DMS153 (cell line): Measurements from ENCODE around the gene BTRC.
"Not testable (repeated sequence)": the region's sequence is repeated elsewhere in the genome, so short reads cannot be mapped to it uniquely, and the experiment has no call there.

Experiments
- DNase-seq: peaks from one replicate; lab custom pipeline; 2025; lab: John Stamatoyannopoulos, UW

BTRC gene

GRCh38 chr10:101346177-101346576 is 7.8 kb upstream of the BTRC start:
- DNase-seq, result no peak

GRCh38 chr10:101351017-101351416 is 2.9 kb upstream of the BTRC start:
- no peak for DNase-seq

- no peak for DNase-seq
These were observed 2.5 kb upstream of the BTRC start for GRCh38 chr10:101351477-101351876.

GRCh38 chr10:101352857-101353256 is 1.1 kb upstream of the BTRC start:
- not testable (repeated sequence) for DNase-seq

GRCh38 chr10:101354328-101355071 is 535 bp downstream of the BTRC start:
- no peak for DNase-seq

GRCh38 chr10:101355072-101355706 is 1.2 kb downstream of the BTRC start:
- no peak for DNase-seq

GRCh38 chr10:101356132-101356531 is 2.2 kb downstream of the BTRC start:
- no peak for DNase-seq

- no peak for DNase-seq
These were observed 4.0 kb downstream of the BTRC start for GRCh38 chr10:101357958-101358357.

- no peak for DNase-seq
These were observed 4.8 kb downstream of the BTRC start for GRCh38 chr10:101358706-101359300.

GRCh38 chr10:101360090-101360489 is 6.1 kb downstream of the BTRC start:
- not testable (repeated sequence) for DNase-seq

- not testable (repeated sequence) for DNase-seq
These were observed 6.9 kb downstream of the BTRC start for GRCh38 chr10:101360841-101361240.

GRCh38 chr10:101363850-101364400 is 10.0 kb downstream of the BTRC start:
- no peak for DNase-seq

GRCh38 chr10:101364721-101365120 is 10.8 kb downstream of the BTRC start:
- no peak for DNase-seq

- DNase-seq, result no peak
These were observed 13.8 kb downstream of the BTRC start for GRCh38 chr10:101367569-101368453.

GRCh38 chr10:101373063-101373462 is 19.1 kb downstream of the BTRC start:
- no peak for DNase-seq

GRCh38 chr10:101373993-101374392 is 20.0 kb downstream of the BTRC start:
- not testable (repeated sequence) for DNase-seq

- no peak for DNase-seq
These were observed 21.1 kb downstream of the BTRC start for GRCh38 chr10:101375076-101375475.

GRCh38 chr10:101379663-101380352 is 25.8 kb downstream of the BTRC start:
- DNase-seq, result no peak

- DNase-seq, result no peak
These were observed 26.5 kb downstream of the BTRC start for GRCh38 chr10:101380353-101381017.

- DNase-seq, result no peak
These were observed 32.1 kb downstream of the BTRC start for GRCh38 chr10:101385866-101386658.
